Cardiac muscle cell (in vitro differentiated cells and primary cell): ENCODE measurements around the gene PRM2. TPM values are rescaled to one million over a fixed set of nuclear protein-coding genes. Genes with fewer than 3 reads are reported as not detected.

Experiments
- DNase-seq, 2 donors: peaks; one replicate each; pipeline versions ENCODE4 v3.0.0 to v3.0.0-alpha.2; 2010 to 2017; ENCODE audit warnings: low read depth in 1 of 2, low spot score in 1 of 2
- H3K27ac ChIP-seq: fragments of 200-600 bp; sonication (generic); 2 replicates; pipeline ENCODE4 v1.5.1; 2016
- H3K27me3 ChIP-seq: fragments of 200-600 bp; sonication (generic); 2 replicates; pipeline ENCODE4 v1.6.0; 2016; ENCODE audit warnings: control low read depth
- H3K36me3 ChIP-seq: fragments of 200-600 bp; sonication (generic); 2 replicates; pipeline ENCODE4 v1.5.1; 2016; ENCODE audit warnings: control low read depth
- H3K4me1 ChIP-seq: fragments of 200-600 bp; sonication (generic); 2 replicates; pipeline ENCODE4 v1.8.1; 2017; ENCODE audit warnings: low read depth, mild to moderate bottlenecking, mixed run types
- H3K4me3 ChIP-seq: fragments of 200-600 bp; sonication (generic); 2 replicates; pipeline ENCODE4 v1.5.1; 2016; ENCODE audit warnings: mild to moderate bottlenecking
- H3K9me3 ChIP-seq: fragments of 200-600 bp; sonication (generic); 2 replicates; pipeline ENCODE4 v1.5.1; 2017; ENCODE audit warnings: low read depth, mild to moderate bottlenecking, control low read depth
- CTCF ChIP-seq: IDR thresholded peaks from 2 replicates; pipeline ENCODE4 v1.5.1; 2012; ENCODE audit warnings: low read depth, mild to moderate bottlenecking, low read length
- polyA plus RNA-seq: library from polyadenylated mRNA; unstranded; fragments of >200 nt; fragmentation: Nextera tagmentation; extraction: Ambion mirVana; gene quantifications from 2 replicates; pipeline ENCODE4 v1.2.1, GENCODE V29; 2016
- total RNA-seq: library from RNA; depleted of rRNA; stranded (reverse); fragments of >200 nt; gene quantifications from 2 replicates; pipeline ENCODE4 v1.2.3, GENCODE V29; 2016

Gene PRM2
- total and polyA plus RNA-seq, 2 experiments from 2014 or later = 0.42 TPM; not detected in 1

GRCh38 chr16:11277607-11278337, 1.5 kb upstream of the PRM2 start:
- TF ChIP-seq CTCF = no peak
- H3K9me3 ChIP-seq = no peaks in the 10 kb centered on the region

GRCh38 chr16:11276896-11277593, 765 bp upstream of the PRM2 start:
- DNase-seq = no peak
- H3K4me1 ChIP-seq = no peaks in the 10 kb centered on the region
- no peak overlapping the region for H3K4me3 ChIP-seq
- no peaks in the 10 kb centered on the region for H3K9me3 ChIP-seq
- no peak for TF ChIP-seq CTCF
- H3K36me3 ChIP-seq = no peaks in the 10 kb centered on the region
- no peaks in the 10 kb centered on the region for H3K27me3 ChIP-seq
- H3K27ac ChIP-seq = no peak overlapping the region

More at GRCh38 chr16:11277607-11278337, 1.5 kb upstream of the PRM2 start:
- no peaks in the 10 kb centered on the region for H3K27me3 ChIP-seq
- DNase-seq = no peak
- H3K27ac ChIP-seq = no peak overlapping the region
- H3K4me3 ChIP-seq = no peak overlapping the region
- H3K4me1 ChIP-seq = no peaks in the 10 kb centered on the region
- H3K36me3 ChIP-seq = no peaks in the 10 kb centered on the region

- no peak for DNase-seq
- no peaks in the 10 kb centered on the region for H3K9me3 ChIP-seq
Observed at GRCh38 chr16:11274964-11275363, 1.3 kb downstream of the PRM2 start.

GRCh38 chr16:11273721-11274324, 2.5 kb downstream of the PRM2 start:
- Histone ChIP-seq H3K4me1 (no peaks in the 10 kb centered on the region), H3K36me3 (no peaks in the 10 kb centered on the region), H3K27ac (no peak overlapping the region), H3K27me3 (no peaks in the 10 kb centered on the region), H3K9me3 (no peaks in the 10 kb centered on the region), H3K4me3 (no peak overlapping the region)
- no peak for TF ChIP-seq CTCF
- peak in 1 of 2 donors; percentile 16 for DNase-seq

More at GRCh38 chr16:11274964-11275363, 1.3 kb downstream of the PRM2 start:
- H3K4me1 ChIP-seq = no peaks in the 10 kb centered on the region
- H3K36me3 ChIP-seq = no peaks in the 10 kb centered on the region
- H3K27ac ChIP-seq = no peak overlapping the region
- no peak overlapping the region for H3K4me3 ChIP-seq
- H3K27me3 ChIP-seq = no peaks in the 10 kb centered on the region
- TF ChIP-seq CTCF = no peak

GRCh38 chr16:11272921-11273720, 3.2 kb downstream of the PRM2 start, which contains the start of gene PRM3:
PRM3 (minus strand) TSS chr16:11273629; CDS start chr16:11273595, 34 bp downstream.
- Histone ChIP-seq H3K36me3 (no peaks in the 10 kb centered on the region), H3K4me3 (no peak within 1 kb of the TSS), H3K9me3 (no peaks in the 10 kb centered on the region), H3K4me1 (no peaks in the 10 kb centered on the region), H3K27ac (no peak within 1 kb of the TSS), H3K27me3 (no peaks in the 10 kb centered on the region)
- TF ChIP-seq CTCF = no peak
- DNase-seq = no peak
